Nephron (organoid): ENCODE results near the gene FAM187B.

Experiments used
- H3K27ac Mint-ChIP-seq, 3 experiments: 2 replicates each; pipeline ENCODE4 v1.8.0; 2020; ENCODE audit warnings: mixed read lengths in 3 of 3, mild to moderate bottlenecking in 2 of 3, moderate library complexity in 1 of 3
- H3K27me3 Mint-ChIP-seq: 2 replicates; pipeline ENCODE4 v1.8.0; 2021; ENCODE audit warnings: low read depth, mild to moderate bottlenecking, moderate library complexity, mixed read lengths
- H3K36me3 Mint-ChIP-seq: 2 replicates; pipeline ENCODE4 v1.8.0; 2020; ENCODE audit warnings: low read depth, mixed read lengths
- H3K4me1 Mint-ChIP-seq: 2 replicates; pipeline ENCODE4 v1.8.0; 2020; ENCODE audit warnings: mixed read lengths
- H3K4me3 Mint-ChIP-seq, 3 experiments: 2 replicates each; pipeline ENCODE4 v1.8.0; 2020; ENCODE audit warnings: mild to moderate bottlenecking in 3 of 3, mixed read lengths in 3 of 3, moderate library complexity in 2 of 3
- H3K9me3 Mint-ChIP-seq: 2 replicates; pipeline ENCODE4 v1.8.0; 2020; ENCODE audit warnings: mixed read lengths
- CTCF ChIP-seq, 3 experiments: fragments of 200-600 bp; sonication (generic); IDR thresholded peaks; one replicate each; pipeline ENCODE4 v1.5.0; 2021; ENCODE audit warnings: antibody characterized with exemption in 3 of 3; ENCODE audit not compliant: unreplicated experiment in 3 of 3

The FAM187B gene

GRCh38 chr19:35216016-35216832 lies 12.3 kb downstream of the FAM187B start:
- TF ChIP-seq CTCF (IDR thresholded peaks at IDR 0.05; ENCODE audit: unreplicated experiment in 3 of 3), result no peak
- no peak overlapping the region for H3K27ac Mint-ChIP-seq
- no peaks in the 10 kb centered on the region for H3K36me3 Mint-ChIP-seq
- H3K9me3 Mint-ChIP-seq, result peaks cover 10% of the 10 kb centered on the region
- H3K27me3 Mint-ChIP-seq, result peaks cover 11% of the 10 kb centered on the region
- no peaks in the 10 kb centered on the region for H3K4me1 Mint-ChIP-seq
- no peak overlapping the region for H3K4me3 Mint-ChIP-seq

- no peak for TF ChIP-seq CTCF (IDR thresholded peaks at IDR 0.05; ENCODE audit: unreplicated experiment in 3 of 3)
- Mint-ChIP-seq H3K36me3 (no peaks in the 10 kb centered on the region), H3K9me3 (peaks cover 10% of the 10 kb centered on the region), H3K4me1 (no peaks in the 10 kb centered on the region), H3K4me3 (no peak overlapping the region), H3K27ac (no peak overlapping the region), H3K27me3 (peaks cover 11% of the 10 kb centered on the region)
These were observed 13.6 kb downstream of the FAM187B start for GRCh38 chr19:35214766-35215422.

- TF ChIP-seq CTCF (IDR thresholded peaks at IDR 0.05; ENCODE audit: unreplicated experiment in 3 of 3), result no peak
- H3K4me1 Mint-ChIP-seq, result no peaks in the 10 kb centered on the region
- H3K36me3 Mint-ChIP-seq, result no peaks in the 10 kb centered on the region
- no peak overlapping the region for H3K4me3 Mint-ChIP-seq
- peaks cover 11% of the 10 kb centered on the region for H3K27me3 Mint-ChIP-seq
- peaks cover 4% of the 10 kb centered on the region for H3K9me3 Mint-ChIP-seq
- no peak overlapping the region for H3K27ac Mint-ChIP-seq
These were observed 14.6 kb downstream of the FAM187B start for GRCh38 chr19:35213663-35214632.

GRCh38 chr19:35212241-35212640 lies 16.3 kb downstream of the FAM187B start:
- Mint-ChIP-seq H3K9me3 (no peaks in the 10 kb centered on the region), H3K27ac (no peak overlapping the region), H3K36me3 (no peaks in the 10 kb centered on the region), H3K27me3 (peaks cover 11% of the 10 kb centered on the region), H3K4me1 (no peaks in the 10 kb centered on the region), H3K4me3 (no peak overlapping the region)
- no peak for TF ChIP-seq CTCF (IDR thresholded peaks at IDR 0.05; ENCODE audit: unreplicated experiment in 3 of 3)

GRCh38 chr19:35211545-35212230 lies 16.9 kb downstream of the FAM187B start:
- H3K9me3 Mint-ChIP-seq, result no peaks in the 10 kb centered on the region
- H3K4me3 Mint-ChIP-seq, result no peak overlapping the region
- H3K4me1 Mint-ChIP-seq, result no peaks in the 10 kb centered on the region
- H3K36me3 Mint-ChIP-seq, result no peaks in the 10 kb centered on the region
- no peak overlapping the region for H3K27ac Mint-ChIP-seq
- peaks cover 11% of the 10 kb centered on the region for H3K27me3 Mint-ChIP-seq
- TF ChIP-seq CTCF (IDR thresholded peaks at IDR 0.05; ENCODE audit: unreplicated experiment in 3 of 3), result no peak
